Effector CD8-positive, alpha-beta T cell (primary cell): ENCODE data around the gene USP2.

Experiments
- DNase-seq: peaks from one replicate; lab custom pipeline; 2025; lab: John Stamatoyannopoulos, UW

USP2 gene

DNA sequence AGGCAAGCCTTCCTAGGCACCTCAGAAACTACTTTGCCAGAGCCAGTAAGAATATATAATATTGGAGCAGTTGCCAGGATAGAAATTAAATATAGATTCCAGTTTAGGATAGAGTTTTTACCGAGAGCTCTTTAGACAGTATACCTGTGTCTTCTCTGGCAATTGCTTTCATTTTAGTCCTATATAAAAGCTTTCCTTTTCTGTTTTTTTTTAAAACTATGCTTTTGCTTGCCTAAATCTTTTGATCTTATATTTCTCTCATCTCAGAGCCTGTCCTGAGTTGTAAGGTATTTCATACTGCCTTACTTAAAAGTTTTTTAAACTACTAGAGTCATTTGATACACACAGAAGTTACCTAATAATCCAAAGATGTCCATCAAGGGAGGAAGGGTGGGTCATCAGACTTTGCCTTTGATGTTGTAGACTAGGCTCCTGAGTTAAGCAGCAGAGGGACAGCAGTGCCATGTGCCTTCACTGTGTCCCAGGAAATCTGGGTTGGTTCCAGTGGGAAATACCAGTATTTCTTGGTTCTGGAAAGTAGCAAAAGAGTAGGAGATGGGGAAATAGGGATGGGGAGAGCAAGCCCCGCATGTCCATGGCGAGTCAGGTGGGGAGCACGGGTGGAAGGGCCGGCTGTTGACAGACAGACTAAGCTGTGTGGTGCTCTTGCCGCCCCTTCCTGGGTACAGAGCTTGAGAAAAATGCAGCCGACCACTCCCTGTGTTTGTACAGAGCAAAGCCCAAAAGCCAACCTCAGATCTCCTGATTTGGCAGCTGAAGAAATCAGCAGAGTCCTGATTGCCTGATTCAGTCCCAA is 75.7 kb downstream of the USP2 start:
- DNase-seq, result no peak
